GM21390 (cell line): Measurements from ENCODE around the gene TBC1D17.

Experiments
- ATAC-seq: cut with Tn5 transposase; IDR thresholded peaks from one replicate; pipeline ENCODE4 v1.9.1; 2021; ENCODE audit not compliant: unreplicated experiment

The TBC1D17 gene

DNA sequence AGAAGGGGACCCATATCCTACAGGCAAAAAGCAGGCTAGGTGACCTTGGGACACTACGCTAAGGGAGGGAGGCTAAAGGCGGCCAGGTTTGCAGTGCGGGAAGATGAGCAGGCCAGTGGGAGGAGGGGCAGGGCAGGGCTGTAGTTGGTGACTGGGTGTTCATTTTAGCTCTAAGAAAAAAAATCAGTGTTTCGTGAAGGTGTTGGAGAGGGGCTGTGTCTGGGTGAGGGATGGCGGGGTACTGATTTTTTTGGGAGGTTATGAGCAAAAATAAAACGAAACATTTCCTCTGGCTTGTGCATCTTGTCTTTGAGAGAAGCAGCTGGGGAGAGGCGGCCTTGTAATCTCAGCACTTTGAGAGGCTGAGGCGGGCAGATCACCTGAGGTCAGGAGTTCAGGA is 56.1 kb downstream of the TBC1D17 start:
- no peak for ATAC-seq

DNA sequence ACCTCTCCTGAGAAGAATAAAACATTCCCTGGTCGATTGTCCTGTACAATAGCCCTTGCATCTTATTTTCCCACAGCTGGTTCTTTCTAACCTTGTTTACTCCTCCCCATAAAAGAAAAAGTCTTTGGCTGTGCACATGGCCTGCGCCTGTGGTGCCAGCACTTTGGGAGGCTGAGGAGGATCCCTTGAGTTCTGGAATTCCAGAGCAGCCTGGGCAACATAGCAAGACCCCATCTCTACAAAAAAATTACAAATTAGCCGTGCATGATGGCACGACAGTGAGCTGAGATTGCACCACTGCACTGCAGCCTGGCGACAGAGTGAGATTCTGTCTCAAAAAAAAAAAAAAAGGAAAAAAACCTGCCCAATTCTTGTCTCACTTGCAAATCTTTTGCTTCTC is 59.0 kb downstream of the TBC1D17 start:
- ATAC-seq: no peak

GRCh38 chr19:49937750-49938381 is 60.4 kb downstream of the TBC1D17 start:
- ATAC-seq: no peak
